Measurements from ENCODE around the gene RAD51D.
"Not testable (repeated sequence)": the region's sequence is repeated elsewhere in the genome, so short reads cannot be mapped to it uniquely, and the experiment has no call there.

The RAD51D gene

DNA sequence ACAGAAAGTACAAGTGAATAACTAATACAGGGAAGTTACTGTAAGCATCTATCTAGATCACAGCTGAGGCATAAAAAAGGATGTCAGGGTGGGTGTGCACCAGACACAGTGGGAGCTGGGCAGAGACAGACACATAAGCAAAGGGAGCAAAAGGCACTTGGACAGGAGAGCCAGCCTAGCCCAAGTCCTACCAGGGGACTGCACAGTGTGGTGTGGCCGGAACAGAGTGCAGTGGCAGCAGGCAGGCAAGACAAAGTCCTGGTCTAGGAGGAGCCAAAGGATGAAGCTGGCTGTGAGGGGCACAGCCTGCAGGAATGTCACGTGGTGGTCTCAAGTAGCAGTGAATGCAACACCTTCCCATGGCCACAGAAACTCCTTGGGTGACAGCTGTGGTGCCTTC lies 21.9 kb downstream of the RAD51D start:
- TF ChIP-seq, protein P1, sequence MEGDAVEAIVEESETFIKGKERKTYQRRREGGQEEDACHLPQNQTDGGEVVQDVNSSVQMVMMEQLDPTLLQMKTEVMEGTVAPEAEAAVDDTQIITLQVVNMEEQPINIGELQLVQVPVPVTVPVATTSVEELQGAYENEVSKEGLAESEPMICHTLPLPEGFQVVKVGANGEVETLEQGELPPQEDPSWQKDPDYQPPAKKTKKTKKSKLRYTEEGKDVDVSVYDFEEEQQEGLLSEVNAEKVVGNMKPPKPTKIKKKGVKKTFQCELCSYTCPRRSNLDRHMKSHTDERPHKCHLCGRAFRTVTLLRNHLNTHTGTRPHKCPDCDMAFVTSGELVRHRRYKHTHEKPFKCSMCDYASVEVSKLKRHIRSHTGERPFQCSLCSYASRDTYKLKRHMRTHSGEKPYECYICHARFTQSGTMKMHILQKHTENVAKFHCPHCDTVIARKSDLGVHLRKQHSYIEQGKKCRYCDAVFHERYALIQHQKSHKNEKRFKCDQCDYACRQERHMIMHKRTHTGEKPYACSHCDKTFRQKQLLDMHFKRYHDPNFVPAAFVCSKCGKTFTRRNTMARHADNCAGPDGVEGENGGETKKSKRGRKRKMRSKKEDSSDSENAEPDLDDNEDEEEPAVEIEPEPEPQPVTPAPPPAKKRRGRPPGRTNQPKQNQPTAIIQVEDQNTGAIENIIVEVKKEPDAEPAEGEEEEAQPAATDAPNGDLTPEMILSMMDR (IDR thresholded peaks at IDR 0.05; ENCODE audit: control insufficient read depth, insufficient read depth, low read depth, low read length, missing control alignments), result no peak
- H3K4me3 ChIP-seq (ENCODE audit: control insufficient read depth, low read depth, low read length), result no peak overlapping the region
- DNase-seq (ENCODE audit: low read depth), result no peak

DNA sequence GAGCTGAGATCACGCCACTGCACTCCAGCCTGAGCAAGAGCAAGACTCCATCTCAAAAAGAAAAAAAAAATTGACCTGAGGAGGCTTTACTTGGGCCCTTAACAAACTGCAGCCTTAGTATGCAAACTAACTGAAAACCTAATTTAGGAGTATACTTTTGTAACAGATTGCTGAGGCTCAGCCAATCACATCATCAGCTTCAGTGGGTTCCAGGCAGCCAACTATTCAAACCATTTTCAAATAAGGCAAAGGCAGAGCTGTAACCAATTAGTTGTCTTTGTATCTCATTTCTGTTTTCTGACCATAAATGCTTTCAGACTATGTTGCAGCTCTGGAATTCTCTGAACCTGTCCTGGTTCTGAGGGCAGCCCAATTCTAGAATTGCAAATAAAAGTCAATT lies 23.9 kb downstream of the RAD51D start:
- DNase-seq (ENCODE audit: low read depth), result no peak
- no peak overlapping the region for H3K4me3 ChIP-seq (ENCODE audit: control insufficient read depth, low read depth, low read length)
- TF ChIP-seq, protein P1 (IDR thresholded peaks at IDR 0.05; ENCODE audit: control insufficient read depth, insufficient read depth, low read depth, low read length, missing control alignments), result no peak

DNA sequence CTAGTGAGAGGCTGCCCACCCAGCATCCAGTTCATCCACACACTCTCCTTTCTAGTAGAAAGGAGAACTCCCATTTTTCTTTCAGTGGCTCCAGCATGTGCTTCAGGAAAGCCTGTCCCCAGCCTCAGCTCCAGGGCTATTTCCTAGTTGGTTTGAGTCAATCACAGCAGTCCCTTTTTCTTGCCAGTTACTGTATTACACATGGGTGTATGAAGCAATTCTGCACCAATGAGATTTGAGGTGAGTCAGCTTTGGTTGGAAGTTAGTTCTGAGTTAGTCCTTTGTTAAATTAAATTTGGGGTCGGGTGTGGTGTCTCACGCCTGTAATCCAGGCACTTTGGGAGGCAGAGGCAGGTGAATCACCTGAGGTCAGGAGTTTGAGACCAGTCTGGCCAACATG lies 24.8 kb downstream of the RAD51D start:
- peak; percentile 64 for DNase-seq (ENCODE audit: low read depth)
- TF ChIP-seq, protein P1 (IDR thresholded peaks at IDR 0.05; ENCODE audit: control insufficient read depth, insufficient read depth, low read depth, low read length, missing control alignments), result no peak
- H3K4me3 ChIP-seq (ENCODE audit: control insufficient read depth, low read depth, low read length), result no peak overlapping the region

DNA sequence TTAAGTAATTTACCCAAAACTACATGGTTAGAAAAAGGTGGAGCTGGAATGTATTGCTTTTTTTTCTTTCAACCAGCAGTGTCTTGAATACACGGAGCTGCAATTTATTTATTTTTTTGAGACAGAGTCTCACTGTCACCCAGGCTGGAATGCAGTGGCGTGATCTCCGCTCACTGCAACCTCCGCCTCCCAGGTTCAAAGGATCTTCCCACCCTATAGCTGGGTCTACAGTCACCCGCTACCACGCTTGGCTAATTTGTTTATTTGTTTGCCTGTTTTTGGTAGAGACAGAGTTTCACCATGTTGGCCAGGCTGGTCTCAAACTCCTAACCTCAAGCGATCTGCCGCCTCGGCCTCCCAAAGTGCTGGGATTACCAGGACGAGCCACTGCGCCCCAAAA lies 29.0 kb downstream of the RAD51D start:
- DNase-seq (ENCODE audit: low read depth); H3K4me3 ChIP-seq (ENCODE audit: control insufficient read depth, low read depth, low read length): not testable (repeated sequence)

DNA sequence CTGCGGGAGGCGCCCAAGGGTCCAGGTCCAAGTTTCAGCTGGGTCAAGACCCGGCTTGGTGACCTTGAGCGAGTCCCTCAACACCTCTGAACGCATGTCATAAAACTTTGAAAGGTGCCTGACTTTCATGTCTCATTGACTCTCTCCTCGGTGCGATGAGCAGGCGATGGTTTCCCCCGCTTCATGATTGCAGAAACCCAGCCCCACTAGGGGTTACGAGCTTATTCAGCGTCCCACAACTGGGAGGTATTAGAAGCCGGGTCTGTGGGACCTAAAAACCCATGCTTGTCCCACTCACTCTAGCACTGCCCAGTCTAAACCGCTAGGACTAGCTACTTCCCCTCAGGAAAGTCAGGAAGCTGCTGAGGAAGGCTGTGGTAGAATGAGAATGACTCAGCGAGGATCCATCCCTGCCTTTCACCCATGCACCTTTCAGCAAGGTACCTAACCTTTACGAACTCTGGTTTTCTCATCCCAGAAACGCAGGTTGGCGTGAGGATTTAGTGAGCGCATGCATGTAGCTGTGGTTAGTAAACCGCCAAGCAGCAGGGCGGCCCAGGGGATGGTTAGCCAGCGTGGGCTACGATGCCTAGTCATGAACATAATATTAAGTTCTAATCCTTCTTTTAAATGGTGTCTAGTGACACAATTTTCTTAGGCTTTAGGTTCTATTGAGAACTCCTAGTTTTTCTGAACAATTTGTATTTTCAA lies 29.9 kb downstream of the RAD51D start:
- no peak for DNase-seq (ENCODE audit: low read depth)
- TF ChIP-seq, protein P1 (IDR thresholded peaks at IDR 0.05; ENCODE audit: control insufficient read depth, insufficient read depth, low read depth, low read length, missing control alignments), result peak; percentile 9
- H3K4me3 ChIP-seq (ENCODE audit: control insufficient read depth, low read depth, low read length), result peak overlapping the region; percentile 21

DNA sequence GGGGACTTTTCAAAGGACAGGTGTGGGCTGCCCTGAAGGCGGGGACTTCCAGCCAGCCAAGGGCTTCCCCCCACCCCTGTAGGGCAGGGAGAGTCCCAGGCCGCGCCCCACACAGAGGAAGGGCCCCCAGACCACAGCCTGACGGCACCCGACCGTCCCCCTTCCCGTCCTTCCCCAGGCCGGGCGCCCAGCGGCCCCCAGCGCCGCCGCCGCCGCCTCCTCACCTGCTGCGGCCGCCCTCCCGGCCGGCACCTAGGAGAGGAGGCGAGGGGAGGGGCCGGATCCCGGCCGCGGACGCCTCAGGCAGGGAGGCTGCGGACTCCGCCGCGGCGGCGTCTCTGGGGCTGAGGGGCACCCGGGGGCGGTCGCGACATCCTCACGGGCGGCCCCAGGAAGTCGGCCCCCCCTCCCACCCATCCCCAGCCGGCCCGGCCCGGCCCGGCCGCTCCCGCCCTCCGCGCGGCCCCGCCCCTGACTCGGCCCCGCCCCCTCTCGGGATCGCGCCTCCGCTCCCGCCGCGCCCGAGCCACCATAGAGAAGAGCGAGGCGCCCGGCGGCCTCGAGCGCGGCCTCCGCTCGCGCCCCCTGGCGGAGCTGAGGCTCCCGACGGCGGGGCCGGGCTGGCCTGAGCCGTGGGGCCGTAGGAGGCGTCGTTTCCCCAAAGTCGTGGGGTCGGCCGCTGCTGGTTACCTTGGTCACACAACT lies 30.6 kb downstream of the RAD51D start:
- DNase-seq (ENCODE audit: low read depth), result no peak
- peak overlapping the region; percentile 80 for H3K4me3 ChIP-seq (ENCODE audit: control insufficient read depth, low read depth, low read length)

More for the DNA sequence above, 30.6 kb downstream of the RAD51D start:
- TF ChIP-seq, protein P1 (IDR thresholded peaks at IDR 0.05; ENCODE audit: control insufficient read depth, insufficient read depth, low read depth, low read length, missing control alignments), result peak; percentile 59
